T47D (cell line): ENCODE measurements around the gene RAP2B.
"Not testable (repeated sequence)": the region's sequence is repeated elsewhere in the genome, so short reads cannot be mapped to it uniquely, and the experiment has no call there.

Experiments used
- DNase-seq, 2 experiments: peaks; one replicate each; pipeline versions ENCODE4 v3.0.0 to v3.0.0-alpha.2; 2011 to 2012; ENCODE audit warnings: low read depth in 1 of 2, low spot score in 1 of 2
- JUND ChIP-seq: IDR thresholded peaks from 2 replicates; pipeline ENCODE4 v1.6.1; 2012; ENCODE audit warnings: low read depth
- in situ Hi-C: cut with HindIII; loops from 2 replicates; pipeline ENCODE4 v1.10.0; 2016; ENCODE audit warnings: low sequenced_read_pairs, low pct_unique_long_range_greater_than_20kb

Gene RAP2B

GRCh38 chr3:153182501-153183293 lies 20.7 kb downstream of the RAP2B start:
- no peak for DNase-seq
- TF ChIP-seq JUND: no peak
- in situ Hi-C loops: no loop called here

DNA sequence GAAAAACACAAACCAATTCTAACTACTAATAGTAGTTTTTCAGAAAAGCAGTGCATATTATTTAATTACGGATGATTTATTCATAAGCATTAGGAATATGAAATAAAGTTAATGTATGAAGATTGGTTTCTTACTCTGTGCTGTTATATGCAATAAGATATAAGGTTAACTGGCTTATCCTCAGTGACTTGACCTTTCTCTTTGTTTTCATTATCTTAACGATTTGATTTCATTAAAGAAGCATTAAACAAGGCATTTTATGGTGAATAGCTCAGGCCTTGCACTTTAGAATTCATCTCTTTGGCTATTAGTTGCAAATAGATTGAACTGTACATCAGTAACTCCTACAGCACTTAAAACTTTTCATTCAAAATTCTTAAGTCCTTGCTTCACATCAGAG lies 28.9 kb downstream of the RAP2B start:
- DNase-seq: no peak
- in situ Hi-C loops: no loop called here
- TF ChIP-seq JUND: no peak

GRCh38 chr3:153192327-153192726 lies 30.3 kb downstream of the RAP2B start:
- no peak for TF ChIP-seq JUND
- no peak for DNase-seq
- in situ Hi-C loops: no loop called here

- in situ Hi-C loops, DNase-seq: not testable (repeated sequence)
Measured at GRCh38 chr3:153193786-153194476, 31.9 kb downstream of the RAP2B start.

DNA sequence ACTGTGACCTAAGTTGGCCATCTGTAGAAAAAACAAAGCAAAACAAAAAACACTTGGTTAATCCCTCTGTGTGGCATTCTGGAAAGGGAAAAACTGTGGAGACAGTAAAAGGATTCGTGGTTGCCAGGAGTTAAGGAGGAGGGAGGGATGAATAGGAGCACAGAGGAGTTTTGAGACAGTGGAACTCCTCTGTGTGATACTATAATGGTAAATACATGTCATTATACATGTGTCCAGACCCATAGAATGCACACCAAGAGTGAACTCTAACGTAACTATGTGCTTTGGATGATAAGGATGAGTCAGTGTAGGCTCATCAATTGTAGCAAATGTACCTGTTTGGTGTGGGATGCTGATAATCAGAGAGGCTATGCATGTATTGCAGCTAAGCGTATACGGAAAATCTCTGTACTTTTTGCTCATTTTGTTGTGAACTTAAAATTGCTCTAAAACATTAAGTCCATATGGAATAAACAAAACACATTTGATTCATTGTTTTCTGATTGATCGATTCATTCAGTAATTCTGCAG lies 33.4 kb downstream of the RAP2B start:
- TF ChIP-seq JUND: no peak
- in situ Hi-C loops: no loop called here
- no peak for DNase-seq

GRCh38 chr3:153209596-153209995 lies 47.6 kb downstream of the RAP2B start:
- no peak for TF ChIP-seq JUND
- in situ Hi-C loops: no loop called here
- DNase-seq: peak in 1 of 2 experiments; percentile 29

DNA sequence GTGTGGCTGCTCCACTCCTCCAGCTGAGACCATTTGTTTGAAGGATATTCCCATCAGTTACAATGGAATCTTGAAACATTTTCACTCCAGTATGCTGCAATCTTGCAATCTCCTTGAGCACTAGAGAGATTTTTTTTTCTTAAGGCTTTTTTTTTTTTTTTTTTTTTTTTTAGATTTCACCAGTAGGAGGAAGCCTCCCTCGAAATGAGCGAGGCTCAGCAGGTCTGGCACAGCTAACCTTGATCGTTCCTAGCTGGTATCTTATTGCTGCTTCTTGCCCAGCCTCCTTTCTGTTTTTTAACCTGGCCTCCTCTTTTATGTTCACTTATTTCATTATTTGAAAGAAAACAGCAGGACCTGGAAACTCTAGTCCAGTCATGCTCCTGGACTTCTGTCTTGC lies 48.1 kb downstream of the RAP2B start:
- no peak for DNase-seq
- in situ Hi-C loops: no loop called here
- no peak for TF ChIP-seq JUND

DNA sequence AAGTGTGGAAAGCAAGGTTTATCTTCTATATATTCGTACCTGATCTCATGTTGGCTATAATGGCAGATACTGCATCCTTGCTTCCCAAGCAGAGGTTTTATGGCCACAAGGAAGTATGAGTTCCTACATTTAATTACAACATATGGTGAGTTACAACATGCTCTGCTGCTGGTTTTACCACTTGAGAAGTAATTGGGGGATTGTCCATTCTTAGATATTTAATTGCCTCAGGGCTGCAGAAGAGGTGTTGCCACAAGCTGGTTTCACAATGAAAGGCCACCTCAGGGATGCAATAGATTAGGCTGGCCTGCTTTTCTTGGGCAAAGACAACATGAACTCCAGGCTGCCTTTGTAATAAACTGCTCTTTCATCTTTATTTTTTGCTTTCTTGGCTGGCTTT lies 48.6 kb downstream of the RAP2B start:
- TF ChIP-seq JUND: no peak
- DNase-seq: no peak
- in situ Hi-C loops: no loop called here

- no peak for TF ChIP-seq JUND
- in situ Hi-C loops: no loop called here
- no peak for DNase-seq
Measured at GRCh38 chr3:153215497-153215896, 53.5 kb downstream of the RAP2B start.

GRCh38 chr3:153215966-153216365 lies 53.9 kb downstream of the RAP2B start:
- no peak for DNase-seq
- in situ Hi-C loops: no loop called here
- TF ChIP-seq JUND: no peak

GRCh38 chr3:153216928-153217327 lies 54.9 kb downstream of the RAP2B start:
- in situ Hi-C loops: no loop called here
- no peak for DNase-seq
- no peak for TF ChIP-seq JUND

GRCh38 chr3:153219146-153219545 lies 57.1 kb downstream of the RAP2B start:
- no peak for TF ChIP-seq JUND
- in situ Hi-C loops: no loop called here
- DNase-seq: no peak
